Heart right ventricle (tissue), 16 donors: ENCODE data around the gene GFY. TPM values are rescaled to one million over a fixed set of nuclear protein-coding genes. Genes with fewer than 3 reads are reported as not detected.

Experiments used
- ATAC-seq, 8 donors: fragments of 200-7000 bp; cut with Tn5 transposase; one replicate each; pipeline ENCODE4 v1.9.1; 2020; ENCODE audit warnings: mild to moderate bottlenecking in 8 of 8, moderate library complexity in 8 of 8, moderate number of reproducible peaks in 1 of 8
- DNase-seq, 2 donors: peaks; one replicate each; pipeline ENCODE4 v3.0.0-alpha.2; 2020
- H3K27ac ChIP-seq, 10 donors: fragments of 200-600 bp; sonication (generic) in 2 of 10; one replicate each; pipeline versions ENCODE4 v1.5.0 to v1.8.0; 2020 to 2022; ENCODE audit warnings: mild to moderate bottlenecking in 3 of 10
- H3K27me3 ChIP-seq, 7 donors: fragments of 200-600 bp; one replicate each; pipeline ENCODE4 v1.8.0; 2021 to 2022; ENCODE audit warnings: mild to moderate bottlenecking in 2 of 7
- H3K36me3 ChIP-seq, 9 donors: fragments of 200-600 bp; sonication (generic) in 1 of 9; one replicate each; pipeline versions ENCODE4 v1.5.0 to v1.8.0; 2020 to 2022; ENCODE audit warnings: mild to moderate bottlenecking in 2 of 9
- H3K4me1 ChIP-seq, 9 donors: fragments of 200-600 bp; sonication (generic) in 1 of 9; one replicate each; pipeline versions ENCODE4 v1.5.0 to v1.8.0; 2020 to 2022; ENCODE audit warnings: mild to moderate bottlenecking in 4 of 9
- H3K4me3 ChIP-seq, 10 donors: fragments of 200-600 bp; sonication (generic) in 2 of 10; one replicate each; pipeline versions ENCODE4 v1.5.0 to v1.8.0; 2020 to 2022; ENCODE audit warnings: mild to moderate bottlenecking in 7 of 10, moderate library complexity in 2 of 10
- H3K9me3 ChIP-seq, 11 donors: fragments of 200-600 bp in 10 of 11; sonication (generic) in 2 of 11; one replicate each; pipeline versions ENCODE4 v1.5.0 to v1.8.0; 2013 to 2022; ENCODE audit warnings: mild to moderate bottlenecking in 2 of 11, control low read depth in 1 of 11, moderate library complexity in 1 of 11
- CTCF ChIP-seq, 9 donors: fragments of 200-600 bp; sonication (generic) in 2 of 9; IDR thresholded peaks; one replicate each; pipeline versions ENCODE4 v1.5.0 to v1.8.0; 2021 to 2022; ENCODE audit warnings: antibody characterized with exemption in 9 of 9, mild to moderate bottlenecking in 5 of 9, moderate library complexity in 1 of 9
- WGBS, 2 donors: extraction: QIAGEN DNeasy Blood & Tissue Kit; methylation state at CpG; one replicate each; pipeline ENCODE4 v1.1.7; 2013; ENCODE audit warnings: inconsistent platforms in 1 of 2; 5-methylcytosine and 5-hydroxymethylcytosine counted together
- intact Hi-C, 10 donors: fragments of 100-400 bp; cut with DNase I; formaldehyde crosslinking; loops; one replicate each; pipeline versions ENCODE4 v1.11.1 to v1.14.2; 2022
- polyA plus RNA-seq, 2 donors: library from polyadenylated mRNA; stranded (reverse); fragments of 200-250 nt; gene quantifications; one replicate each; pipeline ENCODE4 v1.2.3, GENCODE V29; 2013
- total RNA-seq, 10 donors: library from RNA; stranded (reverse); fragmentation: NEBNext Ultra II Directional in 3 of 10; extraction: Animal tissue kit (Norgen Biotek cat#: 25700) in 3 of 10; gene quantifications; one replicate each; pipeline versions ENCODE4 v1.2.1 to v1.2.4, GENCODE V29; 2021 to 2023
- donor health status: Arrhythmogenic right ventricular cardiomyopathy.
- donor health status: ischemic (EF 13 %, LVEDD 7.1; RV severe dilation, severe dysfunction).
- donor health status: healthy with polysubstance abuse.
- donor health status: DM: no; HTN: yes; CAD: no.
- donor health status: DM: no; HTN: no; CAD: no.
- donor health status: ischemic (EF 25% LVEDD 6.9; RV normal size, moderate dysfunction).
- donor health status: ischemic (EF 25% LVEDD 5.7; RV mildly dilated, moderate dysfunction).
- donor health status: healthy.
- donor health status: DM: yes; HTN: yes; CAD: no.
- donor health status: Ischemic cardiomyopathy.
- donor health status: ischemic (EF 35%, LVEDD 5.7; RV mildly dilated, moderate dysfunction).
- donor health status: nonischemic (EF 11% LVEDD 7.7; RV severe dilation, severe dysfunction).
- donor health status: DM: yes; HTN: yes; CAD: no.
- donor health status: PGD.
- donor health status: ischemic (EF 29% LVEDD 5.4; RV normal size, mild dysfunction).
- donor health status: nonischemic (EF 23%, LVEDD 6.1; RV moderate dilation, normal function).

Gene GFY
- total and polyA plus RNA-seq, 12 donors: 0.13 TPM; not detected in 11

DNA sequence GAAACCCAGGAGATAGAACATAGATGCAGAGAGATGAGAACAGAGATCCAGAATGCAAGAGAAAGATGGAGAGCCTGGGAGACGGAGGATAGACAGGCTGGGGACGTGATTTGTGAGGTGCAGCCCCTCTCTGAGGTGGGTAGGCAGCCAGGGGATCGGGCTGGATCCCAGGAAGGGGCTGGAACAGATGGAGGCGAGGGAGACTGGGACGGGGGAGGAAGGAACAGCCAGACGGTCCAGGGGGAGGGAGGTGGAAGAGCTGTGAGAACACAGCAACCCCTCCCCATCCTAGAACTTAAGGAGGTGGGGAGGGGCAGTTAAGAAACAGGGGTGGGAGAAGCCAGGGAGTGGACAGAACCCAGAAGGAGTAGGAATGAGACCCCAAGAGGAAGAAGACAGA, 13.1 kb downstream of the GFY start:
- Histone ChIP-seq H3K9me3 (no peaks in the 10 kb centered on the region), H3K4me1 (peaks cover 0 to 17% (median 6%) of the 10 kb centered on the region in 9 donors), H3K27ac (no peak overlapping the region), H3K27me3 (peaks cover 8 to 91% (median 86%) of the 10 kb centered on the region in 7 donors), H3K36me3 (no peaks in the 10 kb centered on the region), H3K4me3 (no peak overlapping the region)
- 18 to 22% methylated on average over 6 of the region's 6 CpGs for WGBS, 2 donors
- intact Hi-C loops: loop anchor here in 2 of 10 donors (5.0 kb wide), 2 partner anchors 36 to 46 kb away; no protein-coding TSS in a partner anchor
- DNase-seq (no peak), ATAC-seq (no peak)
- TF ChIP-seq CTCF (IDR thresholded peaks at IDR 0.05): no peak

- ATAC-seq (no peak), DNase-seq (no peak)
- intact Hi-C loops: loop anchor here in 5 of 10 donors (5.0 to 10.0 kb wide), 4 partner anchors 38 to 215 kb away; no protein-coding TSS in a partner anchor
- Histone ChIP-seq H3K4me1 (peaks cover 0 to 24% (median 6%) of the 10 kb centered on the region in 9 donors), H3K27me3 (peaks cover 8 to 75% (median 70%) of the 10 kb centered on the region in 7 donors), H3K27ac (no peak overlapping the region), H3K36me3 (no peaks in the 10 kb centered on the region), H3K4me3 (no peak overlapping the region), H3K9me3 (no peaks in the 10 kb centered on the region)
- 41 to 59% methylated on average over 6 of the region's 6 CpGs for WGBS, 2 donors
- no peak for TF ChIP-seq CTCF (IDR thresholded peaks at IDR 0.05)
These were observed 14.6 kb downstream of the GFY start for GRCh38 chr19:49439836-49440235.

DNA sequence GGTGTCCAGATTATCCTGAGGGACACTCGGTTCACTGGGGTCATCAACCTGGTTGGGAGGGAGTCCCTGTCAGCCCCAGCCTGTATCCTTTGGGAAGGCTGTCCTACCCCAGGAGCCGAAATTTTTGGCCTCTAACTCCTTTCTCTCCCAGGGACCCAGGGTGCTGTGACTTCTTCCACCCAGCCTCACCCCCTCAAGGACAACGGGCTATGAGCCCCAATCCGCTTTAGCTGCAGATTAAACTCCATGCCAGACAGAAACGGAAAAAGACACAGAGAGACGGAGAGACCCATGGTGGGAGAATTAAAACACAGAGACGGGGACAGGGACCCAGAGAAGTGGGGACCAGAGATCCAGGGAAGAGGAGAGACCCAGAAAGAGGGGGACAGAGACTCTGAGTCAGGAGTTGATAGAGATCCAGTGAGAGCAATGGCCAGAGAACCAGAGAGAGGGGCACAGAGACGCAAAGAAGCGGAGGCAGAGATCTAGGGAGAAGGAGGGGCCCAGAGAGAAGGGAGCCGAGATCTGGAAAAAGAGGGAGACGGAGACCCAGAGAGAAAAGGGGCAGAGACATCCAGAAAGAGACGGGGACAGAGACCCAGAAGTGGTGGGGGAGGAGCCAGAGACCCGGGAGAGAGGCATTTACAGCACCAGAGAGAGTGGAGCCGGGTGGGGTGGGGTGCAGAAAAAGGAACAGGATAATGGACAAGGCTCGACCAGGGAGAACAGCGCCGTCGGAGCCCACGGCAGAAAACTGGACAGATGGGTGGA, 15.4 kb downstream of the GFY start:
- peaks cover 0 to 24% (median 6%) of the 10 kb centered on the region in 9 donors for H3K4me1 ChIP-seq
- TF ChIP-seq CTCF (IDR thresholded peaks at IDR 0.05): no peak
- H3K9me3 ChIP-seq: no peaks in the 10 kb centered on the region
- peaks cover 8 to 67% (median 62%) of the 10 kb centered on the region in 7 donors for H3K27me3 ChIP-seq
- H3K36me3 ChIP-seq: no peaks in the 10 kb centered on the region
- DNase-seq (no peak), ATAC-seq (no peak)
- intact Hi-C loops: loop anchor here in 4 of 10 donors (5.0 to 10.0 kb wide), 3 partner anchors 48 to 216 kb away; no protein-coding TSS in a partner anchor
- no peak overlapping the region for H3K27ac ChIP-seq
- 25 to 27% methylated on average over 19 of the region's 19 CpGs for WGBS, 2 donors
- H3K4me3 ChIP-seq: peak overlapping the region in 9 of 10 donors; percentile 22 to 93 (median 47)

DNA sequence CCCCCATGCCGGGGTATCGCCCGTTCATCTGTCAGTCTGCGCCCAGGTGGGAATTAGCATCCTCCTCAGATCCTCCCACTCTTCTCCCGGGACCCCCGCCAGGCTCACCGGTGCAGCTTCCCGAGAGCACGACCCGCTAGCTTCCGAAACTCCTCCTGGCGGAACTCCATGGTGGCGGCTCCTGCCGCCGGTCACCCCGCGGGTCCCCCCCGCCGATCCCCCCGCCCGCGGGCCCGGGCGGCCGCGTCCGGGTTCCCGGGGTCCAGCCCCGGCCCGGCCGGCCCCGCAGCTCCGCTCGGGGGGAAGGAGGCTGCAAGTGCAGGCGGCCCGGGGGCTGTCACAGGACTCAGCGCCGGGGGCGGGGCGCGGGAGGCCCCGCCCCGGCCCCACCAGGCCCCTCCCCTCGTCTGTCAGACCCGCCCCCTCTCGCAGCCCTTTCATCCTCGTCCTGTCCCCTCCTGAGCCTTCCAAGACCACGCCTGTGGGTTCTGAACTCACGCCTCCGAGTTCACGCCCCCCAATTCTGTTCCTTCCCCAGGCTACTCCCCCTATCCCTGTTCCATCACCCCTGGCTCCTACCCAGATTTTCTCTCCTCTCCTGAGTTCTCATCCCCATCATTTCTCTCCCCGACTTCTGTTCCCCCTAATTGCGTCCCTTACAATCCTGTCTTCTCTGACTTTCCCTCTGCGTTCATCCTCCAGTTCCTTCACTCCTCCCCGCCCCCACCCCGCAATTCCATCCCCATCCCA, 16.2 kb downstream of the GFY start, which contains the start of gene SLC17A7:
Gene SLC17A7 (minus strand): TSS at position 318 of the 750 bp plus-strand sequence. CDS start 148 bp downstream, at position 170.
- TF ChIP-seq CTCF (IDR thresholded peaks at IDR 0.05): no peak
- Histone ChIP-seq H3K9me3 (no peaks in the 10 kb centered on the region), H3K4me1 (peaks cover 0 to 22% (median 6%) of the 10 kb centered on the region in 9 donors), H3K27me3 (peaks cover 8 to 60% (median 55%) of the 10 kb centered on the region in 7 donors), H3K27ac (peak within 1 kb of the TSS in 9 of 10 donors; percentile 15 to 92 (median 41)), H3K4me3 (peak within 1 kb of the TSS in 9 of 10 donors; percentile 60 to 93 (median 71)), H3K36me3 (peaks cover 0 to 5% (median 0%) of the 10 kb centered on the region in 9 donors)
- WGBS, 2 donors: 2 to 7% methylated on average over 26 to 56 of the region's 56 CpGs
- intact Hi-C loops: loop anchor here in 4 of 10 donors (5.0 to 10.0 kb wide), 3 partner anchors 49 to 217 kb away; no protein-coding TSS in a partner anchor
- DNase-seq: peak; percentile 50 to 61
- ATAC-seq: peak in 5 of 8 donors; percentile 1 to 16 (median 3)
